HG02642 (cell line): Measurements from ENCODE around the gene BRPF1.

Experiments used
- ATAC-seq: cut with Tn5 transposase; IDR thresholded peaks from one replicate; pipeline ENCODE4 v1.9.1; 2021; ENCODE audit warnings: mild to moderate bottlenecking; ENCODE audit not compliant: unreplicated experiment, poor library complexity

BRPF1 gene

DNA sequence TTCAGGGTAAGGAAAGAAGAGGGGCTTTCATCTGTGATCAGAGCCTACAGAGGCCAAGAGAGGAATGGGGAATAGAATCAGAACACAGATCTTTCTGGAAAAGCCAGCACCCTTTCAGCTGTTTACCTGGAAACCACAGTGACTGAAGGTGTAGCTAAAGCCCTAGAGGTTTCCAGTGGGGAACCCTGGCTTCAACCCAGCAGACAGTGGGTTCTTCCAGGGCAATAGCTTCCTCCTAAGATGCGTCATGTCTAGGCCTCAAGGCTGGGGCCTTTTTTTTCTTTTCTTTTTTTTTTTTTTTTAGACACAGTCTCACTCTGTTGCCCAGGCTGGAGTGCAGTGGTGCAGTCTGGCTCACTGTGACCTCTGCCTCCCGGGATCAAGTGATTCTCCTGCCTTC, 31.0 kb upstream of the BRPF1 start:
- no peak for ATAC-seq

DNA sequence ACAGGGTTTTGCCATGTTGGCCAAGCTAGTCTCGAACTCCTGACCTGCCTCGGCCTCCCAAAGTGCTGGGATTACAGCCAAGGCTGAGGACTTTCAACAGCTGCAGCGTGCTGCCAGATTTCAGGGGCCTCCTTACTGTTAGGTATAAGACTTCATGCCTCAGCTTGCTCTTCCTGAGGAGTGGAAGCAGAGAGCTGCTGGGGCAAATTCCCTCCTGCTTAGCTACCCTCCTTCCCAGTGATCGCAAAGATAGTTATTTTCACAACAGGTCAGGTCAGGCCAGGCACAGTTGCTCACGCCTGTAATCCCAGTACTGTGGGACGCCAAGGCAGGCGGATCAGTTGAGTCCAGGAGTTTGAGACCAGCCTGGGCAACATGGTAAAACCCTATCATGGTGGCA, 30.5 kb upstream of the BRPF1 start:
- ATAC-seq: no peak

DNA sequence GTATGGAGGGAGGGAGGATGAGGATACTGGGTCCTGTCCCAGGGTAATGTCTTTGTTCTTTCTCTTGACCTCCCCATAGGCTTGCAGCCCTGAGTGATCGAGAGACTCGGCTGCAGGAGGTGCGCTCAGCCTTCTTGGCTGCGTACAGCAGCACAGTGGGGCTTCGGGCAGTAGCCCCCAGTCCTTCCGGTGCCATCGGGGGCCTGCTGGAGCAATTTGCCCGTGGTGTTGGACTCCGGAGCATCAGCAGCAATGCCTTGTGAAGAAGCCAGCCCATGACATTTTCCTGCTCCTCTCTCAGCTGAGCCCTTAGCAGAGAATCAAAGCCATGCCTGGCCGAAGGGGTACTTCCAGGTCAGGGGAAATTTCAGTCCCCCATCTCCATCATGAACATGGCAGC, 29.8 kb upstream of the BRPF1 start:
- ATAC-seq: no peak

DNA sequence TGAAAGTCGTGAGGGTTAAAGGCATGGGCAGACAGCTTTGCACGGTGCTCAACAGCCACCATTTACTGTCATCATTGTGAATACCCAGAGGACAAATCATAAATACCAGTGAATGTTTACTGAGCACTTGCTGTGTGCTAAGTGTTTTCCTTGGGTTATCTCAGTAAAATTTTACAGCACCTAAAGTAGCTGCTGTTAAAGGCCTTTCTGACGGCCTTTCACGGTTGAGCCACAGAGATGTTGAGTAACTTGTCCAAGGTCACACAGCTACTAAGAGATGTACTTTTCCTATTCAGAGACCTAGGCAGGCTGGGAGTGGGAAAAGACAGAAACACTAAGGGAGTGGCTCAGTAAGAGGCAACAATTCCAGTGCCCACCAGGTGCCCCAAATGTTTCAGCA, 28.3 kb upstream of the BRPF1 start:
- no peak for ATAC-seq

DNA sequence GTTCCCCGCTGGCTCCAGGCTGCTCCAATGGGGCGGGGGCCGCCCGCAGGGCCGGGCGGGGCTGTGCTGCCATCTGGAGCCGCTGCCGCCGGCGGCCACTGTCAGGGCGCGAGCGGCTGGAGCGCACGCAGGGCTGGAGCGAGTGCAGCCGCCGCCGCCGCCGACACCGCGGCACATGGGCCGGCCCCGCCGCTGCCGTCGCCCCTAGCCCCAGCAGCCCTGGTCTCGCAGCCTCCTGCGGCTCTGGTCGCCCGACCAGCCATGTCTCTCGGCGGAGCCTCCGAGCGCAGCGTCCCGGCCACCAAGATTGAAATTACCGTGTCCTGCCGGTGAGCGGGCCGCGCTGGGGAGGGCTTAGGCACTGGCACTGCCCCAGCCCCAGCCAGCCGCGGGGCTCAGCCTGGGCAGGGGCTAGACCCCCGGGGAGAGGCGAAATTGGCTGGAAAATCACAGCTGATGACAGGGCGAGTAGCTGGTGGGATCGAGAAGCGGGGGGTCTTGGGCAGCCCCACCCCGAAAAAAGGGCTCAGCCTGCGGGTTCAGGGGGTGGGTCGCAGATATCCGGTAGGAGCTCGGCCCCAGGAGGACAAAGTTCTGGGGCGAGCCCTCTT, 27.7 kb upstream of the BRPF1 start, which contains the start of gene CPNE9:
TSS of gene CPNE9 (plus strand) at position 98 of the 611 bp plus-strand sequence. CDS start at position 262, 164 bp downstream.
- no peak for ATAC-seq

DNA sequence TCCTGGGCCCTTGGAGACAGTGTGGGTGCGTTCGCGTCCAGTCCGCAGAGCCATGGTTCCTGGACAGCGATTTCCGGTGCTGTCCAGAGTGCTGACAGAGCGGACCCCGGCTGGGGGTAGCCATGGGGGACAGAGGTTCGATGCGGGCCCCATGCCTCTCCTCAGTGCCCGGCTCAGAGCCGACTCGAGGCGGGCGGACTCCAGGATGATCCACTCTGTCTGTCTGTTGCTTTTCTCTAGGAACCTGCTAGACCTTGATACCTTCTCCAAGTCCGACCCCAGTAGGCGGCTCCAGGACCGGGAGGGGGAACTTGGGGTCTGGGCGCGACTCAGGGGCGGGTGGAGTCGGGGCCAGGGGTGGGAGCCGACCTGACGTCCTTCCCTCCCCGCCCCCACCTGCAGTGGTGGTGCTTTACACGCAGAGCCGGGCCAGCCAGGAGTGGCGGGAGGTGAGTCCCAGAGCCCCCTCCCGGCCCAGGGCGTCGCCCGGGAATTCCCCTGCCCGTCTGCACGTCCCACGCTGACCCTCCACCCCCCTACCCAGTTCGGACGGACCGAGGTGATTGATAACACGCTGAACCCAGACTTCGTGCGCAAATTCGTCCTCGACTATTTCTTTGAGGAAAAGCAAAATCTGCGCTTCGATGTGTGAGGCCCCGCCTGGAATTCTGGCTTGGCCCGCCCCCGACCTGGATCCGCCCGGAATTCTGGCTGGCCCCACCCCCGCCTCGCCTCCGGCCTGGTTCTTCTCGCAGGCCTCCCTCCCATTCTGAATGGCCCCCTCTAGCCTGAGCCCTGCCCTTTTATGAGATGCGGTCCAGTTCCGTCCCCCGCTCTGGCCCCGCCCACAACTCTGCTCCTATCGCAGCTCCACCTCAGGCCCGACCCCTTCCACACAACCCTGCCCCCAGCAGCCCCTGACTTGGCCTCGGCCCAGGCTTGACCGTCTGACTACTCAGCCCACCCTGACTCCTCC, 26.9 kb upstream of the BRPF1 start:
- ATAC-seq: no peak

DNA sequence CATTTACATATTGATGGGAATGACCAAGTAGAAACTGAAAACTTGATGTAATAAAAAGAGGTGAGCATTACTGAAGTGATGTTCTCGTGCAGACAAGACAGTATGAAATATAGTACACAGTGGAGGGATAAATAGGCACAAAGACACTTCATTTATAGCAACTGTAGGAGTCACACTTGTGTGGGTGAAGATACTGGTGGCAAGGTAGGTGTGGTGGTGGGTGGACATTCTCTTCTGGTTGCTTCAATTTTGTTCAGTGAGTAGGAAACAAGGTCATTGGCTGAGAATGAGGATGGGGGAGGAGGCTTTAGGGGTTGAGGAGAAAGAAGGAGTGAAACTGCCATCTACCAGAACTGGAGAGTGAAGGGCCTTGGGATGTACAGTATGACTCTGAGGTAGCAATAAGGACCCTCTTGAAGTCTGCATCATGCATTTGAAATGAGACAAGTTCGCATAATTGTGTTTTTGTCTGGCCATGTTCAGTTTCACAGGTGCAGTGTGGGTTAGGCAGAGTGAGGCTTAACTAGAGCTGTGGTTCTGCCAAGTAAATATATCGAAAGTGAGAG, 21.3 kb upstream of the BRPF1 start:
- no peak for ATAC-seq

DNA sequence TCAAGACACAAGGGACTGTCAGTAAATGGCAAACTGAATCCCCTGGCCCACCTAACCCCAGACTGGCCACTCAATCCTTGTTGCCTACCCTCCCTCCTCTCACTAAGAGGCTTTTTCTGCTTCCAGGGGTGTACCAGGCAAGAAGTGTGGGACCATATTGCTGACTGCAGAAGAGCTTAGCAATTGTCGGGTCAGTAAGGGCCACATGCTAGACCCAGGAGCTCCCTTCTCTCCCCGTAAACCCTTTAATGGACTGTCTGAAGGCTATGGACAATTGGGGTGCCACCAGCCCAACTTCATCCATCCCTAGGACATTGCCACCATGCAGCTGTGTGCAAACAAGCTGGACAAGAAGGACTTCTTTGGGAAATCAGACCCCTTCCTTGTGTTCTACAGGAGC, 19.1 kb upstream of the BRPF1 start:
- no peak for ATAC-seq

DNA sequence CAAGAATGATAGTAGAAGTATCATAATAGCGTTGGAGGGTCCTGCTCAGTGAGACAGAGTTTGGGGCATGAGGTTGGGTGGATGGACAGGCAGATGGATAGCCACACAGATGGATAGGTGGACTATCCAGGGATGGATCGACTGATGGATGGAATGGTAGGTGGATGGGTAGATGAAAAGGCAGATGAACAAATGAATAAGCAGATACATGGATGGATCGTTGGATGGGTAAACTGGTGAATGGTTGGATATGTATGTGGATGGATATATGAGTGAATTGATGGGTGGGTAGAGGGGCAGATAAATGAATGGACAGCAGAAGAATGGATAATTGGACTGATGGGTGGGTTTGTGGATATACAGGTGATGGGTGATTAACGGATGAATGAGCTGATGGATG, 18.4 kb upstream of the BRPF1 start:
- no peak for ATAC-seq

DNA sequence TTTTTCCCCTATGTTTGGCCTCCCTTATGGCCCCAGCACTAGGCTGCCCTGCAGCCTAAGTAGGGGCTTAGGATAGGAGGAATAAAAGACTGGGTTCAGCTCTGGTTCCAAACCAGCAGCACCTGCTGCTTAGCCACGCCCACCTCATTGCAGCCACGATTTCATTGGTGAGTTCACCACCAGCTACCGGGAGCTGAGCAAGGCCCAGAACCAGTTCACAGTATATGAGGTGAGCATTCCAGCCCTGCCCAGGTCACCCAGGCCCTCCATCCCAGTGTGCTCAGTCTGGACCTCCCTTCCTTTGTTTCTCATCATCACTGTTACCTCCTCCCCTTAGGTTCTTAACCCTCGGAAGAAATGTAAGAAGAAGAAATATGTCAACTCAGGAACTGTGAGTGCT, 16.4 kb upstream of the BRPF1 start:
- ATAC-seq: no peak

DNA sequence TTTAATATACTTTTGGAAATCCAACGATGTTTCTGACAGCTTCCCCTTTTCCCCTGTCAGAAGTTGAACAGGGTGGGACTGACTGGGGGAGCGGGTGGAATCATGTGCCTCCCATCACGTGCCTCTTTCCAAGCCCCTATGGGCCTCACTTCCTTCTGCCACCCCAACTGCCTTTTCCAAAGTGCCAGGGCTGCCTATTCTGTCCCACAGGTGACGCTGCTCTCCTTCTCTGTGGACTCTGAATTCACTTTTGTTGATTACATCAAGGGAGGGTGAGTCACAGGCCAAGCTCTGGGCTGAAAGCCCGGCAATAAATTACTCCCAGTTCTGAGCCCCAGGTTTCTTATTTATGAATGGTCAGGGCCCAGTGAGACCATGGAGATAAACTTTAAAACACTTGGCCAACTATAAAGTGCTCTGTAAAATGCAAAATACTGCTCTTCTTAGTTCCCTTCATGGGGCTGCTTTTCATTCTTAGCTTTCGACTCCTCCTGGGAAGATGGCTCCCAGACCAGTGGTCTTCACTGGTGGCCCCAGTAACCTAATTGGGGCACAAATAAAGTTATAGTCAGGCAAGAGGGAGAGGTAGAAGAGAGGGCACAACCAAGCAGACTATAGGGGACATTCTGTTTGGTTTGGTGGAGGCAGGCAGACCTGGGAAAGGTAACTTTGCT, 15.6 kb upstream of the BRPF1 start:
- no peak for ATAC-seq

DNA sequence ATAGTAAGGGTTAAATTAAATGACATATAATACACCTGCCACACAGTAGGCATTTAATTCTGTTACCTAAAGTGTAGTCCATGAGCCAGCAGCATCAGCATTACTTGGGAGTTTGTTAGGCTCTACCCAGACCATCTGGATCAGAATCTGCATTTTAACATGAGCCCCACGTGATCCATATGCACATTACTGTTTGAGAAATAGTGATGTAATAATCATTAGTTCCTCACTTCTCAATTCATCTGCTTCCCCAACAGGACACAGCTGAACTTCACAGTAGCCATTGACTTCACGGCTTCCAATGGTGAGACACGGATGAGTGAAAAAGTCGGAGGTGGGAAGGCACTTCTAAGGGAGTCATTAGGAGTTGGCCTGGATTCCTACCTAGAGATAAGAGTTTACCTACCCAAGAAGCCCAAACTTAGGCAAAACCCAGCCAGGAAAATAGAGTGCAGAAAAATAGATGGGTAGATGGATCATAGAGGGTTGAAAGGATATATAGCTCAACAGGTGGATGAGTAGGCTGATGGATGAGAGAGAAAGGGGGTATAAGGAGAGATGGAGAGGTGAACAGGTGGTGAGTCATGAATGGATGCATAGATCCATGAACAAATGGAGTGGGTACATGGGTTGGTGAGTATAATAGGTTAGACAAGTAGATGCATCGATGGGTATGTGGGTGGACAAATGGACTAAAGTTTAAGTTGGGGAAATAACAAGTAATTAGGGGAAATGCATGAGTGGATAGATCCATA, 14.6 kb upstream of the BRPF1 start:
- no peak for ATAC-seq

DNA sequence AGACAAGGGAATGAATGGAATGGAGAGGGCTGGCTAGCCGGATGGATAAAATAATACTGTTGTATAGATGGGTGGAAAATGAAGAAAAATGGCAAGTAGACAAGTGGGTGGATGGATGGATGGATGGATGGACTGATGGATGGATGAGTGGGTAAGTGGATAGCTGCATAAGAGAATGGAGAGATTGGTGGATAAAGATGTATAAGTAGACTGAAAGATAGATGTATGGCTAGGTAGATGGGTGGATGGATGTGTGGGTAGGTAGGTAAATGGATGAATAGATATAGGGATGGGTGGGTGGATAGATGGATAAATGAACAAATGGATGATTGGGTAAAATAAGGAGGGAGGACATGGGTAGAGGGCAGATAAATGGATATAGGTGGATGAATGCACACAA, 14.0 kb upstream of the BRPF1 start:
- no peak for ATAC-seq

DNA sequence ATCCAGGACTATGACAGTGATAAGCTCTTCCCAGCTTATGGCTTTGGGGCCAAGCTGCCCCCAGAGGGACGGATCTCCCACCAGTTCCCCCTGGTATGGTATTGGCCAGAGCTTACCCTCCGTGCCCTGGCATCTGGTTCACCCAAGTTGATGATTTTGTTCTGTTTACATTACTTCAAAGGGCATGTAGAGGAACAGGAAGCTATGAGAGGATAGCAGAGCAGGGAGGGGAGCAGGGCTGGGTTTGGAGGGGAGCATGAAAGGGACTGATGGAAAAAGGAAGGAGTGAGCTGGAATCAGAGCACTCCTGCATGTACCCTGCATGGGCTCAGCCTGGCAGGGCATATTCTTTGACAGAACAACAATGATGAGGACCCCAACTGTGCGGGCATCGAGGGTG, 13.4 kb upstream of the BRPF1 start:
- no peak for ATAC-seq

DNA sequence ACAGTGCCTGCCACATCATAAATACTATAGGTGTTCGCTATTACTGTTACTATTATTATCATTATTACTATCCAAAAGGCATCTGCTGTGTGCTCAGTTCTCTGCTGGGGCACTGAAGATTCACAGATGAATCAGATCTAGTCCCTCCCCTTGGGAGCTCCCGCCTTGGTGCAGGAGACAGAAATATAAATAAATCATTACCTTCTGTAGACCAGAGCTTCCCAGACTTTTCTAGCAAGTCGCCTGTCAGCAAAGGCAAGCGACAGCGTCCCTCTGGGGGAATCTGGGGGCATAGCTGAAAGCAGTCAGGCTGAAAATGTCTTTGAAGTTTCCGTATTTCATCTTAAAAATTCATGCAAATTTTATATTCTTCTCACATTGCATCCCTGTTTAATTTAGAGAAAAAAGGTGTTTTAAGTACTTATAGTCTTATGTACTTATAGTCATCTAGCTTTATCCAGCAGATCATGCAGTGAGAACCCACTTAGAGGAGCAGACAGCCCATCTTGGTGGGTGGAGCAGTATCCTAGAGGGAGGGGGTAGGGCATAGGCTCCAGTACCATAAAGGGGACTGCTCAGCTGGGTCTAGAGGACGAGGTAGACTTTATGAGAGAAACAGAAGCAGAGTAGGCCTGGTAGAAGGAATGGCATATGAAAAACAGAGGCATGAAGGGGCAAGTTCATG, 10.4 kb upstream of the BRPF1 start:
- no peak for ATAC-seq

DNA sequence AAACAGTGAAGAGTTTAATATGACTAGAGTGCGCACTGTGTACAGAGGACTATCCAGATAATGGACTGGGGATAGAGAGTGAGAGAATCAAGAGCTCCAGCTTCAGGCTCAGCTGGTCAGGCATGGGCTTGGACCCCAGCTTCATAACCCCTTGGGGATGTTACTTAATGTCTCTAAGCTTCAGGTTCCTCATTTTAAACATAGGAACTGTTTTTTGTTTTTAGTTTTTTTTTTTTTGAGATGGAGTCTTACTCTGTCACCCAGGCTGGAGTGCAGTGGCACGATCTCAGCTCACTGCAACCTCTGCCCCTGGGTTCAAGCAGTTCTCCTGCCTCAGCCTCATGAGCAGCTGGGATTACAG, 9.9 kb upstream of the BRPF1 start:
- no peak for ATAC-seq

DNA sequence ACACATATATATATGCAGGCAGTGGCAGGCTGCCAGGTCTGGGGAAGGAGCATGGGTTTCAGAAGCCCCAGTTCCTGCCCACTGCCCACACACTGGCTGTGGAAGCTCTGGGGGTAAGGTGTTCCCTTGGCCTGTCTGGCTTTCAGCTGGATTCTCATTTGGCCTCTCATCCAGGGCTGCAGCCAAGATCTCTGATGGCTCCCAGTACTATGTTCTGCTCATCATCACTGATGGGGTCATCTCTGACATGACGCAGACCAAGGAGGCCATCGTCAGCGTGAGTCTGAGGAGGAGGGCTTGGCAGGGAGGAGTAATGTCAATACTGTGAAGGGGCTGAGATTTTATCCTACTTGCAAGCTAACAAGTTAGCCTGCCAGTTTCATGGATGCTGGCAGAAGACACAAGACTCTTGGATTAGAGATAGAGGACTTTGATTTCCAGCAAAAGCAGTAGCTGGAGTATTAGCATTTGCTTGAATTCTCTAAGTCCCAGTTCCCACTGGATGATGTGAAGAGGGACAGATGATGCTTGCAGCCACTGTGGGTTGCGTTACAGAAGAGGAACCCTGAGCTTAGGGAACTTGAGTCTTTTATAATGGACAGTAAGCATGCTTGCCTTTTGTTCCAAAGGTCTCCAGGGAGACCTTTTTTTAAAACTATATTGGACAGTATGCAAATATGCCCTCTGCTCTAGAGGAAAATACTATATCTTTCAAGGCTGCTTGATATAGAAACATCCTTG, 5.6 kb upstream of the BRPF1 start:
- no peak for ATAC-seq

DNA sequence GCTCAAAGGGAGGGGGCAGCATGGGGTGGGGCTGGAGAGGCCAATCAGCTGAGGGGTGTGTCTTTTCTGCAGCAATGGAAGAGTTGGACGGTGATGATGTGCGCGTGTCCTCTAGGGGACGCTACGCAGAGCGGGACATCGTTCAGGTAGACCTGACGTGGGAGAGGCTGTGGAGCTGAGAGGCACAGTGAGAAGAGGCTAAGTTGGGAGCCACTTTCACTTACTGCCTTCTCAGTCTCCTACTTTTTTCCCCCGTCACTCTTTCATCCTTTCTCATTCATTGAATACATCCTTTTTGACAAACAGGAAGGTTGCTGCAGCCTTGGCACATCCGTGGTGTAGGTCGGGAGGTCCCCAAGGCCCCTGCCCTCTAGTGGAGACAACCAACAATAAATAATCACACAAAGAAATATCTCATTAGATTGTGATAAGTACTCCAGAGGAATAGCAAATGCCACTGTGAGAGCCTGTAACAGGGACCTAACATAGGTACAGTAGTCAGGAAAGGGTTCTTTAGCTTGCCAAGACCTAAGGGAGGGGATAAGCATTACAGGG, 4.4 kb upstream of the BRPF1 start:
- no peak for ATAC-seq

DNA sequence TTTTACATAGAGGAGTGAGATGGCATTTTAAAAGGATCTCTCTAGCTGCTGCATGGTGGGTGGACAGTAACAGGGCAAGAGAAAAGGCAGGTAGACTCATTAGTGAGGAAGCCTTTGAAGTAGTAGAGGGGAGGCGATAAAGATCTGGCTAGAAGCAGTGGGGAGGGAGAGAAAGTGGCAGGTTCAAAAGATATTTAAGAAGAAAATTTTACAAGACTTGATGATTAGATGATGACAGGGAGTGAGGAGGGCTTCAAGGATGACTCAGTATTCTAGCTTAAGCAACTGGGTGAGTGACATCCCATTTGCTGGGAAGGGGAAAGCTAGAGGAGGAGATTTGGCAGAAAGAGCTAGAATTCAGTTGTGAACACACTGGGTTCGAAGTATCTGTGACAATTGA, 3.8 kb upstream of the BRPF1 start:
- ATAC-seq: no peak
